ENCODE data around the gene HS1BP3. TPM values are rescaled to one million over a fixed set of nuclear protein-coding genes. Genes with fewer than 3 reads are reported as not detected.

Gene HS1BP3
- total RNA-seq, 2 experiments from 2014 or later: 12.8 to 12.9 TPM

DNA sequence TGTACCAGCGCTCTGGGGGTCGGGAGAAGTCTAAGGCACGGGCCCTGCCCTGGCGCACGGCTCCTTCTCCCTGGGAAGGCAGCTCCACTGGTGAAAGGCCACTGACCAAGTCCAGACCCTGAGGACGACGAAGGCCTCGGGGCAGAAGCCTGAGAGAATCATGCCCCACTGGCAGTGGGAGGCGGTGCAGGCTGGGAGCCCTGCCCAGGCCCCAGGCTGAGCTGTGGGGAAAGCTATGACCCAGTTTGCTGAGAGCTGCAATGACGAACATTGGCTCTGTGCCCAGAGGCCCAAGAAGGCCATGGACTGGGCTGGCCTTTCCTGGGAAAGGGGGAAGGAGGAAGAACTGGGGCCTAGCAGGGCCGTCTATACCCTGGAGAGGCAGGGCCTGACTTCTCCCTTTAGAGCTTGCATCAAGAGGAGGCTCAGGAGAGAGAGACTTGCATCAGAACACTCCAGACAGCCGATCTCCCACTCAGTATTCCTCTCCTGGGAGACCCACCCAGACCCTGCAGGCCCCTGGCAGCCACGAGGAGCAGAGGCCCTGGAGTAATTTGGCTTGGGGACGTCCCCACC lies 32.9 kb downstream of the HS1BP3 start:
- DNase-seq: no peak
- H3K4me3 Mint-ChIP-seq: no peak overlapping the region
- CTCF ChIA-PET: interaction anchor here (1.1 kb wide), 1 partner anchor 33 kb away, joined by 3 read pairs; the partner anchor contains the start of gene HS1BP3
- no peaks in the 10 kb centered on the region for H3K27me3 Mint-ChIP-seq
- no peaks in the 10 kb centered on the region for H3K9me3 Mint-ChIP-seq (ENCODE audit: low read depth)
- no peaks in the 10 kb centered on the region for H3K36me3 Mint-ChIP-seq
- peaks cover 2% of the 10 kb centered on the region for H3K4me1 Mint-ChIP-seq
- ATAC-seq: no peak
- no peak overlapping the region for H3K27ac Mint-ChIP-seq

DNA sequence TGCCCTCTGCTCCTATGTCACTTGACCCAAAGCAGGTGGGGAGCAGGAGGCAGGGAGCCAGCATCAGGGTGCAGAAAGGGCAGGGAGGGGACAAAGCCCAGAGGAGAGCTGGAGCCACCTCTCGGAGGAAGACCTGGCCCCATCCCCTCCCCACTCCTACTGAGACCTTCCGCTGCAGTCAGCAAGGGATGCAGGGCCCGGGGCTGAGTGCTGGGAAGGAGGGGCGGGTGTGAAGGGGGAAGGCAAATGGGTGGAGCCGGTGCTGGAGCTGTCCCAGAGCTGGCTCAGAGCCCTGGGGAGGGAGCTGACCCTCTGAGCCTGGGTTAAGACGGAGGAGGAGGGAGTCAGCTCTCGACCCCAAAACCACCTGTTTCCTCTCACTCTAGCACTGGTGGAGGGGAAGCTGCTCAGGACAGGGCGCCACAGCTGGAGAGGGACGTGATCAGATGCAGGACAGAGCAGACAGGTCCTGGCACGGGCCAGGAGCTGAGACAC lies 33.8 kb downstream of the HS1BP3 start:
- ATAC-seq (peak; percentile 21), DNase-seq (no peak)
- Mint-ChIP-seq H3K4me1 (peaks cover 2% of the 10 kb centered on the region), H3K27me3 (no peaks in the 10 kb centered on the region), H3K27ac (no peak overlapping the region), H3K4me3 (no peak overlapping the region), H3K36me3 (no peaks in the 10 kb centered on the region), H3K9me3 (ENCODE audit: low read depth) (no peaks in the 10 kb centered on the region)
- CTCF ChIA-PET: interaction anchor here (1.1 kb wide), 1 partner anchor 34 kb away, joined by 3 read pairs; the partner anchor contains the start of gene HS1BP3

DNA sequence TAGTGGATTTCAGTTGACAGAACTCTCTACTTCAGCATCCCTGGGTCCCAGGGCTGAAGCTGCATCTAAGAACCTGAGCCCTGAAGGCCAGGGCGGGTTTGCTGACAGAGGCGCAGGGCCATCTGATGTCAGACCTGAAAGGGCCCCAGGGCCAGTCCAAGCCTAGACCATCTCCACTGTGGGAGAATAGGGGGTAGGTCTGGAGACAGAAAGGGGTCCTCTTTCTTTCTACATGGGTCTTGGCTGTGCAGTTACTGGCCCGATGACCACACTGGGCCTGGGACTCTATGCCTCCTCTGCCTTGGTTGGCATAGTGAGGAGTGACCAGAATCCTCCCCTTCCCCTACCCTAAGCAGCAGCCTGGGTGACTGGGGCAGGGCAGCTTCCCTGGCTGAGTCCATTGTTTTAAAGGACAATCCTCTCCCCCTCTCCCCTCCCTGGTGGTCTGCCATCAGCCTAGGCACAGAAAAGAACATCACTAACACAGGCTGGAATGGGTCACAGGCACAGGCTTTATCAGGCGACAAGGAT lies 34.5 kb downstream of the HS1BP3 start:
- H3K27me3 Mint-ChIP-seq: no peaks in the 10 kb centered on the region
- H3K36me3 Mint-ChIP-seq: no peaks in the 10 kb centered on the region
- no peaks in the 10 kb centered on the region for H3K9me3 Mint-ChIP-seq (ENCODE audit: low read depth)
- no peak for ATAC-seq
- H3K4me1 Mint-ChIP-seq: peaks cover 2% of the 10 kb centered on the region
- H3K27ac Mint-ChIP-seq: no peak overlapping the region
- CTCF ChIA-PET: interaction anchor here (1.1 to 2.1 kb wide), 2 partner anchors 22 to 35 kb away, joined by 3 to 5 read pairs; partner anchors contain the start of gene HS1BP3
- DNase-seq: no peak
- H3K4me3 Mint-ChIP-seq: no peak overlapping the region

DNA sequence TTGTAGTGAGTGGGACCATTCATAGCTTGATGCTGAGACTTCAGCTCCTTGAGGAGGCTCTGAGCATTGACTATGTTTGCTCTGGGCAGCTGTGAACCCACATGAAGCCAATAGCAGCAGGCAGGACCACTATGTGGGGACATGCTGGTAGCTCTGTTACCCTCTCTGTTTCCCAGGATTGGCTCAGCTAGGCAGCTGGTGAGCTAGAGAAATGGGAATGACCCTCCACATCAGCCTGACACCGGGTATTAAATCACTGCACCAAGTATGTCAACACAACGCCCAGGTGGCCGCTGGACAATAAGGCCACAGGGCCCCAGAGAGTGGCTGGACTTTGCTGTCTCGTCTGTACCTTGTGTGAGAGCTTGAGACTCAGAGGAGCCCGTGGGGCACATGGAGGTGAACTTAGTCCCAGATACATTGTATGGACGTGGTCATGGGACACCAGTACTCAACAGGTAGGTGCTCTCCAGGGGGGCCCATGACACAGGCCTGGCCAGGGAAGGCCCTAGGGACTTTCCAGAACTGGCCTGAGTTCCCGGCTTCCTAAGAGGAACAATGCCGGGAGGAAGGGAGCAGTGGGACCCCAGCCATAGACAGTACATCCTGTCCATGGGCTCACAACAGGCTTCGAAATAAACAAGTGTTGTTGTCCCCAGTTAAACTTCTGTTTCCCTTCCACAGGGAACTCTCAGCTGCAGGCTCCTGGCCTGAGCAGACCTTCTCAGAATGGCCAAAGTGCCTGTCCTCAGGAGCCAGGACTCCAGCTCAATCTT lies 35.2 kb downstream of the HS1BP3 start:
- H3K27me3 Mint-ChIP-seq: no peaks in the 10 kb centered on the region
- H3K9me3 Mint-ChIP-seq (ENCODE audit: low read depth): no peaks in the 10 kb centered on the region
- DNase-seq (no peak), ATAC-seq (no peak)
- CTCF ChIA-PET: interaction anchor here (0.5 to 2.1 kb wide), 3 partner anchors 21 to 1841 kb away, joined by 3 to 5 read pairs (median 3); partner anchors contain the start of gene HS1BP3
- H3K4me1 Mint-ChIP-seq: peaks cover 2% of the 10 kb centered on the region
- no peak overlapping the region for H3K4me3 Mint-ChIP-seq
- no peak overlapping the region for H3K27ac Mint-ChIP-seq
- no peaks in the 10 kb centered on the region for H3K36me3 Mint-ChIP-seq

DNA sequence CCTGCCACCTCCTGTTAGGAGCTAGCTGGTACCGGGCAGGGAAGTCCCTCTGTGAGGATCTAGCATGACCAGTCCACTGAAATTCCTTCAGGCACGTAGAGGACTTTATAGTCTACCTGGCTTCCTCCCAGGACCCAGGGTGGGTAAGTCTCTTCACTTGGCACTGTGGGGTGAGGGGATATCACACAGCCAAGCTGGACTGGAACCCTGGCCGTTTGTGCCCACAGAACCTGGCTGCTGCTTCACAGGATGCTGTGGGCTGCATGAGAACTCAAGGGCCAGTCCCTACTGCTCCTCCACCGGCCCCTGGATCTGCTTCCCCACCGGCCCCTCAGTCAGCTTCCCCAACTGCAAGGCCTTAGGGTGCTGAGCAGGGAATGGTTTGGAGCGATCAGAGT lies 35.8 kb downstream of the HS1BP3 start:
- Mint-ChIP-seq H3K4me3 (no peak overlapping the region), H3K27ac (no peak overlapping the region), H3K36me3 (no peaks in the 10 kb centered on the region), H3K4me1 (peaks cover 2% of the 10 kb centered on the region), H3K9me3 (ENCODE audit: low read depth) (no peaks in the 10 kb centered on the region), H3K27me3 (no peaks in the 10 kb centered on the region)
- ATAC-seq (no peak), DNase-seq (no peak)
- CTCF ChIA-PET: interaction anchor here (1.1 to 2.1 kb wide), 2 partner anchors 20 to 36 kb away, joined by 3 to 5 read pairs; partner anchors contain the start of gene HS1BP3

DNA sequence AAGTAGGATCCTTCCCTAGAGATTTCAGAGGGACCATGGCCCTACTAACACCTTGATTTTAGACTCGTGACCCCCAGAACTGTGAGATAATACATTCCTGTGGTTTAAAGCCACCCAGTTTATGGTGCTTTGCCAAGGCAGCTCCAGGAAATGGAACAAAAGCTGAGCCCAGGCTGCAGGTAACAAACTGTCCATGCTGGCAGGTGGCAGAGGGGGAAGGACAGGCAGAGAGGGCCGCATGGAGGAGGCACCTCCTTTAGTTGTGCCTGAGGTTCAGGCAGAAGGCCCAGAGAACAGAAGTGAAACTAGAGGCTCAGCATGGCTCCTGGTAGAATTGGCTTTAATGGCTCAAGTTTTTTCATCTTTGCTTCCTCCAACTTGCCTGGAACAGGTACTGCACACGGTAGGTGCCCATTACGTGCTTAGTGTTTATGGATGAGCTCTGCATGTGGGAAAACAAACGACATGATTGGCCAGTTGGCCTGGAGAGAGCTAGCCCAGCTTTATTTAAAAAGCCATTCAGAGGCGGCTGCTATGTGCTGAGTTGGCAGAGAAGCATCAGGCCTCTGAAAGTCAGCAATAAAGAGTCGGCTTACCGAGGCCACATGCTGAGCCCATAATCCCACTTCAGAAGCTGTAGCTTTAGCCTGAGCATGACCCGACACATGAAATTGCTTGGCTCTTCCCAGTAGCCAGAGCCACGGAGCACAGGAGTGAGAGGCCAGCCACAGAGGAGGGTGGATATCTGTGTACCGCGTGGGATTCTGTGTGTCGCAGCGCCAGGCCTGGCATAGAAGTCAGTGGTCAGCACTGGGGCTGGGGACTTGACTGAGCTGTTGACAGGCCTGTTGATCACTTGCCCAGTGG lies 36.5 kb downstream of the HS1BP3 start:
- CTCF ChIA-PET: interaction anchor here (2.1 kb wide), 1 partner anchor 37 kb away, joined by 5 read pairs; the partner anchor contains the start of gene HS1BP3
- DNase-seq: no peak
- no peaks in the 10 kb centered on the region for H3K36me3 Mint-ChIP-seq
- no peaks in the 10 kb centered on the region for H3K9me3 Mint-ChIP-seq (ENCODE audit: low read depth)
- no peak overlapping the region for H3K27ac Mint-ChIP-seq
- peaks cover 2% of the 10 kb centered on the region for H3K4me1 Mint-ChIP-seq
- no peak for ATAC-seq
- H3K27me3 Mint-ChIP-seq: no peaks in the 10 kb centered on the region
- no peak overlapping the region for H3K4me3 Mint-ChIP-seq

DNA sequence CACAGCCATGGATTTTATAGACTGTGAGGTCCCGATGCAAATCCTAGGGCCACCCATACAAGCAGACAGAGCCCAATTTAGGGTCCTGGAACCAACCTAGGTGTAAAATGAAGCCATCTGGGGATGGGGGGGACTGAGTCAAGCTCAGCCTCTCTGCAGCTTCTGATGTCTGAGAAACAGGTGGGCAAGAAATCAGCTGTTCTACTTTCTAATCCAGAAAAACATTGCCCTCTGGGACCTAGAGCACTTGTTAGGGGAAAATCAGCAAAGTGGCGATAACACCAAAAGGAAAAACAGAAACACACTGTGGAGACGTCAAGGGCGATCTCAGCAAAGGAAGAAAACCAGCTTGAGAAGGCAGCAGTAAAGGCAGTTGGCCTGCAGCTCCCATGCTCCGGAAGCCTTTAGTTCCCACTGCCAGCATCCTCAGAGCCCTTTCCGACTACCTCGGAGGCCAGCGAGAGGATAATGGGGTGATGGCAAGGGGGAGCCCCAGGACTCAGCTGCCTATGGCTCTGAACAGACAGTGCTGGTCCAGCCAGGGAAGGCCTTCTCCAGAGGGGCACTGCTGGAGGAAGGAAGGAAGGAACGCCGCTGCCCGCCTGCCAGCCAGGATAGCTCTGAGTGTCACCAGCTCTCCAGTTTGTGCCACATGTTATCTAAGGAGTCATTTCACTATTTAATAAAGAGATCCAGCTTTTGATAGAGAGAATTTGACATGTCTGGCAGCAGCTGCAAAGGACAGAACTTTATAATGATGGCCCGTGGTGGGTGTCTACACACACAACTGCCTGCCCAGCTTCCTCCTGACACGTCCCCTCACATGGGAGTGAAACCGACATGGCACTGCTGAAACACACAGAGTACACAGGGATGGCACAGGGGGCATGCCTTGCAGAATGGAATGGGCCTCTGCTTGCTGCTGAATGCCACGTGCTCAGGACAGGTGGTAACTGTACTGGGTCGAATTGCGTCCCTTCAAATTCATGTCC lies 37.7 kb downstream of the HS1BP3 start:
- Mint-ChIP-seq H3K4me1 (peaks cover 2% of the 10 kb centered on the region), H3K4me3 (no peak overlapping the region), H3K27ac (no peak overlapping the region), H3K27me3 (no peaks in the 10 kb centered on the region), H3K9me3 (ENCODE audit: low read depth) (no peaks in the 10 kb centered on the region), H3K36me3 (no peaks in the 10 kb centered on the region)
- CTCF ChIA-PET: interaction anchor here (0.8 kb wide), 1 partner anchor 17 kb away, joined by 3 read pairs; no protein-coding TSS in a partner anchor
- DNase-seq (no peak), ATAC-seq (no peak)

DNA sequence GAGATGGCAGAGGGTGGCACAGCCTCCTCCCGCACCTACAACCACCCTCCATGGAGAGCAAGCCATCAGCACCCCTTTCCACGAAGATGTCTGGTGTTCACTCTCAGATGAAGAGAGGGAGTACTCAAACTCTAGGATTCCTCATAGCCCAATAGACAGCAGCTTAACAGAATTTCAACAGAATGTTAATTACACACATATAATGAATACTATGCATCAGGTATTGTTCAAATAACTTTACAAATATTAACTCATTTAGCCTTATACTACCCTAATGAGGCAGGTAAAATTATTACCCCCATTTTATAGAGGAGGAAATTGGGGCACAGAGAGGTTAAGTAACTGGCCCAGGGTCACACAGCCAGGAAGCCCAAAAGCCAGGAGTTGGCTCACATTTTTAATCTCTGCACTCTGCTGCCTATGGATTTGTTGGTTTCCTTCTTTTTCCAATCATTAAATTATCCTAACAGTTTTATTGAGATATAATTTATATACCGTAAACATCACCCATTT lies 39.0 kb downstream of the HS1BP3 start:
- H3K27me3 Mint-ChIP-seq: no peaks in the 10 kb centered on the region
- H3K9me3 Mint-ChIP-seq (ENCODE audit: low read depth): no peaks in the 10 kb centered on the region
- ATAC-seq: no peak
- CTCF ChIA-PET: no interaction called here
- no peaks in the 10 kb centered on the region for H3K4me1 Mint-ChIP-seq
- no peak overlapping the region for H3K27ac Mint-ChIP-seq
- DNase-seq: no peak
- no peak overlapping the region for H3K4me3 Mint-ChIP-seq
- H3K36me3 Mint-ChIP-seq: no peaks in the 10 kb centered on the region

DNA sequence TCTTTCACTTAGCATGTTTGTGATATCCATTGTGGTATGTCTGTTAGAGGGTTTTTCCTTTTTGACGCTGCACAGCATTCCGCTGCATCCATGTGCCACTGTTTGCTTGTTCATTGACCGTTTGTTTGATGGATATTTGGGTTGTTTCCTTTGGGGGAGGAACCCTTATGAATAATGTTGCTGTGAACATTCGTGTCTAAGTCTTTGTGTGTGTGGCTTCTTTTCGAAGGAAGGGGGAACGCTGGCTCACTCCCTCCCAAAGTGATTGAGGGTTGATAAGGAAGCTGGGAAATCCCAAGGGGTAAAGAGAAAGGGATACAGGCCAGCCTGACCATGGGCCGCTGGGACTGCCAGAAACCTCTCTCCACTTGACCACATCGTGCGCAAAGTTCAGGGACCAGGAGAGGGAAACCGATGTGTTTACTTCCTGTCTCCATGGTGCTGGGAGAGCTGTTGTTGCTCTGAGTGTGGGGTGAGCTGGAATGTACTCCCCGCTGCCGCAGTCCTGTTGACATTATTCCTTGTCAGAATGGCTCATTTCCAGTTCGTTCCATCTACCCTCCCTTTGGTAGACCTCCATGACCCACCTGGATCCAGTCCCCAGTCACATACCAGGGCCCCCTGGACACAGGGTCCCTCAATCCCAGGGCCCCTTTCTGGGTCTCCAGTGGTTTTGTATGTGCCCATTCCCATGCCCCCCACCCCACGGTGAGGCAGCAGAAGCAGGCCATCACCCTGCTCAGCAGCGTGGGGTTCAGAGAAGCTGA lies 39.6 kb downstream of the HS1BP3 start:
- Mint-ChIP-seq H3K4me1 (no peaks in the 10 kb centered on the region), H3K27ac (no peak overlapping the region), H3K36me3 (no peaks in the 10 kb centered on the region), H3K4me3 (no peak overlapping the region), H3K27me3 (no peaks in the 10 kb centered on the region), H3K9me3 (ENCODE audit: low read depth) (no peaks in the 10 kb centered on the region)
- DNase-seq: no peak
- CTCF ChIA-PET: no interaction called here
- no peak for ATAC-seq

DNA sequence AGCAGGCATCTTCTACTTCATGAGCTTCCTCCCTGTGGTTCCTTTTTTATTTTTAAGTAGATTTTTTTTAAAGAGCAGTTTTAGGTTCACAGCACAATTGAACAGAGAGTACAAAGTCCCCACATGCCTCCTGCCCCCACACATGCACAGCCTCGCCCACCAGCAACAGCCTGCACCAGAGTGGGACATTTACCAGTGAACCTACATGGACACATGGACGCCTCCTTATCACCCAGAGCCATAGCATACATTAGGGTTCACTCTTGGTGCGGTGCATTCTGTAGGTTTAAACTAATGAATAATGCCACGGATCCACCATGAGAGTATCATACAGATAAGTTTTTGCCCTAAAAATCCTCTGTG lies 40.9 kb downstream of the HS1BP3 start:
- no peak overlapping the region for H3K27ac Mint-ChIP-seq
- DNase-seq (no peak), ATAC-seq (no peak)
- H3K4me3 Mint-ChIP-seq: no peak overlapping the region
- H3K27me3 Mint-ChIP-seq: no peaks in the 10 kb centered on the region
- CTCF ChIA-PET: interaction anchor here (0.8 kb wide), 1 partner anchor 41 kb away, joined by 3 read pairs; the partner anchor contains the start of gene HS1BP3
- H3K36me3 Mint-ChIP-seq: no peaks in the 10 kb centered on the region
- no peaks in the 10 kb centered on the region for H3K4me1 Mint-ChIP-seq
- no peaks in the 10 kb centered on the region for H3K9me3 Mint-ChIP-seq (ENCODE audit: low read depth)

DNA sequence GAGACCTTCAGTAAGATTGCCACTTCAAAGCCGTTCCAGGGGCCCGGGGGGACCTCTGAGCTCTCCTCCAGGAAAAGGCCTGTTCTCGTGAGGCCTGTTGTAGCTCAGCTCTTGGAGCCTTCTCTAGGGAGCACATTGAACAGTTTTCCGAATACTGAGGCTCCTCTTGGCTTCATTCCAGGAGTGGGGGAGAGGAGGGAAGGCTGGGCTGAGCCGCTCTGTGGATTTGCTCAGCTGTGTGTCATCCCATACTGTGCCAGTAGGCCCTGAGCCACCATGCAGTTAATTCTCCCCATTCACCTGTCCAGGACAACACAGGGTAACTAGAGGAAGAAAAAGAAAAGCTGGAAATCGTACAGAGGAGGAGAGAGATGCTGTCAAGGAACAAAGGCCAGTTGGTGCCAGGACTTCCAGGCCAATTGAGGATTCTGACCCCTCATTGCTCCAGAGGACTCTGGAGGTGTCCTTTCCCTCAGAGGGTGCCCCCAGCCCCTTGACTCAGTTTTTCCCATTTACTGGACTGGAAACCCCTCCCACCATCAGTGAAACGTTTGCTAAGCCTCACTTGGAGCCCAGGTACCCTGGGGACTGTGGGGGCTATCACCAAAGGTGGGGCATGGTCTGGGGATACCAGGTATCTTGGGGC lies 41.4 kb downstream of the HS1BP3 start:
- CTCF ChIA-PET: interaction anchor here (0.8 kb wide), 1 partner anchor 41 kb away, joined by 3 read pairs; the partner anchor contains the start of gene HS1BP3
- ATAC-seq (no peak), DNase-seq (no peak)
- no peaks in the 10 kb centered on the region for H3K36me3 Mint-ChIP-seq
- no peaks in the 10 kb centered on the region for H3K27me3 Mint-ChIP-seq
- H3K9me3 Mint-ChIP-seq (ENCODE audit: low read depth): no peaks in the 10 kb centered on the region
- H3K4me3 Mint-ChIP-seq: no peak overlapping the region
- H3K4me1 Mint-ChIP-seq: no peaks in the 10 kb centered on the region
- H3K27ac Mint-ChIP-seq: no peak overlapping the region
